SK-N-SH treated with all-trans-retinoic acid at 6 μM for 48 hours (cell line): Measurements from ENCODE around the gene RERG.

Experiments
- ARNTL ChIP-seq: fragments of 450-650 bp; formaldehyde crosslinking; IDR thresholded peaks from 2 replicates; pipeline ENCODE4 v1.5.0; 2020; ENCODE audit warnings: low read depth, mild to moderate bottlenecking, moderate library complexity, borderline replicate concordance
- GLIS3 ChIP-seq: fragments of 250-450 bp; sonication (Bioruptor Pico); IDR thresholded peaks from 2 replicates; pipeline ENCODE4 v1.5.0; 2020; ENCODE audit warnings: mild to moderate bottlenecking, moderate library complexity
- SNAI2 ChIP-seq: fragments of 250-450 bp; sonication (Bioruptor Pico); IDR thresholded peaks from 2 replicates; pipeline ENCODE4 v1.5.0; 2020; ENCODE audit warnings: mild to moderate bottlenecking, moderate library complexity
- ZFP3 ChIP-seq: fragments of 250-450 bp; sonication (Bioruptor Pico); IDR thresholded peaks from 2 replicates; pipeline ENCODE4 v1.5.0; 2020; ENCODE audit warnings: mild to moderate bottlenecking, moderate library complexity
- TF ChIP-seq, protein P1 (sequence below): fragments of 250-450 bp; sonication (Bioruptor Pico); IDR thresholded peaks from 2 replicates; pipeline ENCODE4 v1.5.1; 2020; ENCODE audit warnings: low read depth, mild to moderate bottlenecking, moderate library complexity

DNA sequence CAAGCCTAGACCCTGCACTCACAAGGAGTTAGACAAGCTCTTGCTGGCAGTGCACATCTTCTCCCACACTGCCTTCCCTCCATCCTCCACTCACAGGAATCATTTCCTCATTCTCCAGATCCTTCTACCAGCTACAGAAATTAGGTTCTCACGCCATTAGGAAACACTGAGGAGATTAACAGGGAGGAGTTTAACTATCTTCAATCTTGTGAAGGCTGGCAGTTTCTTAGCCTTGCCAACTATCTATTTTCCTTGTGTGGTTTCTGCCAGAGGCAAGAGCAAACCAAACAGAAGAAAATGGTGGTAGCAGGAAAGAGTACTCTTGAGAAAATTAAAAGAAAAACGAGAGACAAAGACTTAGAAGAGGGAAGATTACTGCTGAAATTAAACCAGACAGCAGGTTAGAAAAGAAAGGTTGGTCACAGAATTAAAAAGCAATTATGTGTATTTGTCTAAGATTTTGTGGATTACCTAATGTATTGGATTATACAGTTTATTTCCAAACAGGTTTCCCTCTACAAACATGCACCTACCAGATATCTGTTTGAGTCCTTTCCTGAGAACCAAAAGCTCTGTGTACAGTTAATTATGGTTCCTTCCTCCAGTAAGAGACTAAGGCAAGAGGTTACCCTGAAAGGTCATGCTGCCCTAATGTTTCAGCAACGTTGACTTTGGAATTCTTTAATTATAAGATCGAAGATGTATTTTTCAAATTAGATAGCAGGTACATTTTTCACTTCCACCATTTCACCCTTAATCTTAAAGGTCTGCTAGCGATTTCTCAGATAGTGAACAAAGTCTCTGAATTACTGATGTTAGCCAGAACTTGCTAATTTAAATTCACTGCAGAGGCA is 5.0 kb downstream of the RERG start:
- TF ChIP-seq ZFP3 (CRISPR knock-in tag): no peak
- TF ChIP-seq ARNTL (CRISPR knock-in tag): no peak
- TF ChIP-seq, protein P1, sequence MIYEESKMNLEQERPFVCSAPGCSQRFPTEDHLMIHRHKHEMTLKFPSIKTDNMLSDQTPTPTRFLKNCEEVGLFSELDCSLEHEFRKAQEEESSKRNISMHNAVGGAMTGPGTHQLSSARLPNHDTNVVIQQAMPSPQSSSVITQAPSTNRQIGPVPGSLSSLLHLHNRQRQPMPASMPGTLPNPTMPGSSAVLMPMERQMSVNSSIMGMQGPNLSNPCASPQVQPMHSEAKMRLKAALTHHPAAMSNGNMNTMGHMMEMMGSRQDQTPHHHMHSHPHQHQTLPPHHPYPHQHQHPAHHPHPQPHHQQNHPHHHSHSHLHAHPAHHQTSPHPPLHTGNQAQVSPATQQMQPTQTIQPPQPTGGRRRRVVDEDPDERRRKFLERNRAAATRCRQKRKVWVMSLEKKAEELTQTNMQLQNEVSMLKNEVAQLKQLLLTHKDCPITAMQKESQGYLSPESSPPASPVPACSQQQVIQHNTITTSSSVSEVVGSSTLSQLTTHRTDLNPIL: no peak
- TF ChIP-seq GLIS3 (CRISPR knock-in tag): no peak
- no peak for TF ChIP-seq SNAI2 (CRISPR knock-in tag)
